GM10248 (cell line): Measurements from ENCODE around the gene CORO6.

Experiments
- CTCF ChIA-PET: fragments of 300-600 bp; sonication (Branson Sonifier 250); formaldehyde crosslinking; extraction: SDS; loops from one replicate; lab custom pipeline; 2021; ENCODE audit warnings: antibody characterized with exemption; lab: Yijun Ruan, JAX
- POLR2A ChIA-PET: fragments of 350-650 bp; sonication (Branson Sonifier 250); formaldehyde crosslinking; extraction: SDS; loops from one replicate; lab custom pipeline; 2020; ENCODE audit warnings: antibody characterized with exemption; lab: Yijun Ruan, JAX
- DNase-seq: peaks from one replicate; pipeline ENCODE4 v3.0.0; 2012; ENCODE audit errors: extremely low spot score
- CTCF ChIP-seq: IDR thresholded peaks from 2 replicates; pipeline ENCODE4 v1.5.1; 2012; ENCODE audit warnings: mild to moderate bottlenecking, low read depth; ENCODE audit errors: extremely low read depth, missing control alignments, control extremely low read depth

The CORO6 gene

GRCh38 chr17:29616300-29617048, 6.2 kb downstream of the CORO6 start:
- ChIA-PET CTCF (interaction anchor here (0.5 to 7.0 kb wide), 76 partner anchors 8 to 669 kb away, joined by 3 to 172 read pairs (median 6); partner anchors contain the start of genes ANKRD13B, EFCAB5, GIT1 and SSH2), POLR2A (interaction anchor here (0.5 to 1.0 kb wide), 5 partner anchors 23 to 191 kb away, joined by 3 to 6 read pairs (median 4); partner anchors contain the start of gene GIT1)
- no peak for DNase-seq
- no peak for TF ChIP-seq CTCF

- peak; percentile 92 for DNase-seq
- TF ChIP-seq CTCF = no peak
- ChIA-PET POLR2A (interaction anchor here (0.5 to 0.9 kb wide), 4 partner anchors 16 to 192 kb away, joined by 3 to 9 read pairs (median 4); no protein-coding TSS in a partner anchor), CTCF (interaction anchor here (0.6 to 7.0 kb wide), 32 partner anchors 7 to 478 kb away, joined by 3 to 172 read pairs (median 7); partner anchors contain the start of genes ANKRD13B, GIT1, SSH2 and TP53I13)
Measured at GRCh38 chr17:29615492-29616299, 7.0 kb downstream of the CORO6 start.

- POLR2A ChIA-PET = interaction anchor here (0.5 to 0.9 kb wide), 3 partner anchors 16 to 193 kb away, joined by 3 to 9 read pairs (median 4); no protein-coding TSS in a partner anchor
- no peak for DNase-seq
Measured at GRCh38 chr17:29615048-29615385, 7.7 kb downstream of the CORO6 start.

GRCh38 chr17:29614349-29615047, 8.2 kb downstream of the CORO6 start:
- POLR2A ChIA-PET = no interaction called here
- CTCF ChIA-PET = interaction anchor here (1.0 to 7.0 kb wide), 18 partner anchors 10 to 470 kb away, joined by 3 to 172 read pairs (median 7); partner anchors contain the start of genes ANKRD13B and GIT1
- TF ChIP-seq CTCF = no peak

More at GRCh38 chr17:29615048-29615385, 7.7 kb downstream of the CORO6 start:
- CTCF ChIA-PET = interaction anchor here (0.8 to 7.0 kb wide), 20 partner anchors 11 to 470 kb away, joined by 3 to 172 read pairs (median 7); partner anchors contain the start of genes ANKRD13B, GIT1 and SSH2
- no peak for TF ChIP-seq CTCF

GRCh38 chr17:29613856-29614255, 8.9 kb downstream of the CORO6 start:
- no peak for DNase-seq
- no peak for TF ChIP-seq CTCF
- POLR2A ChIA-PET = interaction anchor here (0.6 kb wide), 2 partner anchors 260 to 339 kb away, joined by 3 to 10 read pairs; no protein-coding TSS in a partner anchor
- CTCF ChIA-PET = interaction anchor here (0.9 to 6.1 kb wide), 14 partner anchors 10 to 244 kb away, joined by 3 to 172 read pairs (median 7); partner anchors contain the start of genes ABHD15, ANKRD13B and GIT1

More at GRCh38 chr17:29614349-29615047, 8.2 kb downstream of the CORO6 start:
- no peak for DNase-seq
